Suppressor macrophage (primary cell): ENCODE results near the gene TRIM37.

Experiments
- DNase-seq, 4 experiments: peaks; one replicate each; pipeline ENCODE4 v3.0.0-alpha.2; 2020 to 2022

The TRIM37 gene

GRCh38 chr17:59037960-59038359 lies 68.7 kb downstream of the TRIM37 start:
- no peak for DNase-seq

GRCh38 chr17:59030811-59031210 lies 75.9 kb downstream of the TRIM37 start:
- peak in 1 of 4 experiments; percentile 3 for DNase-seq

- DNase-seq: peak in 2 of 4 experiments; percentile 4 to 20
These were observed 78.4 kb downstream of the TRIM37 start for GRCh38 chr17:59028328-59028727.

GRCh38 chr17:59027750-59028149 lies 78.9 kb downstream of the TRIM37 start:
- peak in 3 of 4 experiments; percentile 22 to 39 (median 34) for DNase-seq

GRCh38 chr17:59026176-59026939 lies 80.3 kb downstream of the TRIM37 start:
- peak; percentile 46 to 73 (median 67) for DNase-seq

- no peak for DNase-seq
These were observed 81.8 kb downstream of the TRIM37 start for GRCh38 chr17:59024916-59025315.

- DNase-seq: no peak
These were observed 88.7 kb downstream of the TRIM37 start for GRCh38 chr17:59018019-59018418.

GRCh38 chr17:59011975-59012374 lies 94.7 kb downstream of the TRIM37 start:
- no peak for DNase-seq

- no peak for DNase-seq
These were observed 96.7 kb downstream of the TRIM37 start for GRCh38 chr17:59010026-59010425.

GRCh38 chr17:59008737-59009136 lies 97.9 kb downstream of the TRIM37 start:
- no peak for DNase-seq

GRCh38 chr17:59007995-59008394 lies 98.7 kb downstream of the TRIM37 start:
- DNase-seq: no peak

GRCh38 chr17:59004338-59005111 lies 102.2 kb downstream of the TRIM37 start:
- DNase-seq: peak; percentile 74 to 82 (median 82)

- DNase-seq: no peak
These were observed 102.8 kb downstream of the TRIM37 start for GRCh38 chr17:59003860-59004259.

- DNase-seq: peak in 1 of 4 experiments; percentile 31
These were observed 103.8 kb downstream of the TRIM37 start for GRCh38 chr17:59002848-59003247.

- DNase-seq: no peak
These were observed 104.6 kb downstream of the TRIM37 start for GRCh38 chr17:59002126-59002525.

GRCh38 chr17:59001158-59001814 lies 105.4 kb downstream of the TRIM37 start:
- peak; percentile 87 to 95 (median 93) for DNase-seq

GRCh38 chr17:59000022-59000421 lies 106.7 kb downstream of the TRIM37 start:
- DNase-seq: no peak

GRCh38 chr17:58999500-58999899 lies 107.2 kb downstream of the TRIM37 start:
- peak in 2 of 4 experiments; percentile 28 to 35 for DNase-seq

- no peak for DNase-seq
These were observed 107.8 kb downstream of the TRIM37 start for GRCh38 chr17:58998871-58999270.

- DNase-seq: peak in 3 of 4 experiments; percentile 17 to 38 (median 28)
These were observed 108.7 kb downstream of the TRIM37 start for GRCh38 chr17:58997756-58998553.

- DNase-seq: peak; percentile 42 to 84 (median 64)
These were observed 109.7 kb downstream of the TRIM37 start for GRCh38 chr17:58996968-58997367.

- peak in 3 of 4 experiments; percentile 21 to 39 (median 25) for DNase-seq
These were observed 111.3 kb downstream of the TRIM37 start for GRCh38 chr17:58995247-58995940.
